K562 (cell line): ENCODE data around the gene FAAP100.

Source experiments
- ELF1 ChIP-seq: fragments of 200-800 bp; sonication (Bioruptor generic); IDR thresholded peaks from 2 replicates; pipeline ENCODE4 v1.6.1; 2016; ENCODE audit warnings: missing genetic modification characterization, missing compliant biosample characterization
- HLTF ChIP-seq: fragments of 450-650 bp; IDR thresholded peaks from 2 replicates; pipeline ENCODE4 v1.6.1; 2016
- MEF2A ChIP-seq: IDR thresholded peaks from 2 replicates; pipeline ENCODE4 v1.6.1; 2011; ENCODE audit warnings: low read depth, mild to moderate bottlenecking, low read length, moderate library complexity; ENCODE audit not compliant: control insufficient read depth
- MTA2 ChIP-seq: fragments of 450-650 bp; IDR thresholded peaks from 2 replicates; pipeline ENCODE4 v1.6.1; 2016; ENCODE audit warnings: low read depth
- MXD1 ChIP-seq: fragments of 250-450 bp; sonication (Bioruptor Pico); IDR thresholded peaks from 2 replicates; pipeline ENCODE4 v1.8.0; 2021; ENCODE audit warnings: borderline replicate concordance, mild to moderate bottlenecking, moderate library complexity; ENCODE audit not compliant: poor library complexity, severe bottlenecking
- POLR2A ChIP-seq: fragments of 450-650 bp; conservative IDR thresholded peaks from 2 replicates; pipeline ENCODE4 v1.6.1; 2016
- POU5F1 ChIP-seq: fragments of 150-350 bp; IDR thresholded peaks from 2 replicates; pipeline ENCODE4 v1.6.1; 2014; ENCODE audit warnings: borderline replicate concordance, low read length, low read depth, mild to moderate bottlenecking; ENCODE audit not compliant: partially characterized antibody
- RNF2 ChIP-seq: sonication (generic); IDR thresholded peaks from 2 replicates; pipeline ENCODE4 v1.6.1; 2016
- TCF7 ChIP-seq: sonication (generic); IDR thresholded peaks from 2 replicates; pipeline ENCODE4 v1.6.1; 2016; ENCODE audit warnings: antibody characterized with exemption, borderline replicate concordance
- TF ChIP-seq, protein P1 (sequence below), 3 experiments: IDR thresholded peaks in 2 of 3; conservative IDR thresholded peaks in 1 of 3; 2 replicates each; pipeline ENCODE4 v1.5.1; 2011 to 2012; ENCODE audit warnings: low read length in 3 of 3, mild to moderate bottlenecking in 3 of 3, control low read depth in 2 of 3, improper control_type of control experiment in 1 of 3, inconsistent platforms in 1 of 3, low read depth in 1 of 3, mixed read lengths in 1 of 3, moderate library complexity in 1 of 3; ENCODE audit not compliant: insufficient read depth in 2 of 3
- TF ChIP-seq, protein P2 (sequence below): fragments of 250-450 bp; sonication (Bioruptor Pico); IDR thresholded peaks from 2 replicates; pipeline ENCODE4 v1.4.0; 2020; ENCODE audit warnings: mild to moderate bottlenecking

DNA sequence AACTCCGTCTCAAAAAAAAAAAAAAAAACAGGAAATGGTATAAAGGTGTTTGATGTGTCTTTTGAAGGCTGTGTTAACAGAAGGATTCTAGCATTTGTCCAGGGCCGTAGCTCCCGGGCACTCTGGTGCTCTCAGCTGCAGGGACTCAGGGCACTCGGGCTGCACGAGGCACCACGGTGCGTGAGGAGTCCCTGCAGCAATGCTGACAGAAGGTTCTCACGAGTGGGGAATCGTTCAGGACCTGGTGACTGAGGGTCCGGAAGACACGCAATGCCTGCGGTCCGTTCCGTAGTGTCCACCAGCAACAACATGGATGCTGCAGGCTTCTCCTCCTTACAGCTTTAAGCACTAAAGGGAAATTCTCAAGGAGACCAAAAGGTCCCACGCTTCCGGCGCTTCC lies 12.6 kb upstream of the FAAP100 start:
- no peak for TF ChIP-seq POU5F1
- TF ChIP-seq, protein P1, sequence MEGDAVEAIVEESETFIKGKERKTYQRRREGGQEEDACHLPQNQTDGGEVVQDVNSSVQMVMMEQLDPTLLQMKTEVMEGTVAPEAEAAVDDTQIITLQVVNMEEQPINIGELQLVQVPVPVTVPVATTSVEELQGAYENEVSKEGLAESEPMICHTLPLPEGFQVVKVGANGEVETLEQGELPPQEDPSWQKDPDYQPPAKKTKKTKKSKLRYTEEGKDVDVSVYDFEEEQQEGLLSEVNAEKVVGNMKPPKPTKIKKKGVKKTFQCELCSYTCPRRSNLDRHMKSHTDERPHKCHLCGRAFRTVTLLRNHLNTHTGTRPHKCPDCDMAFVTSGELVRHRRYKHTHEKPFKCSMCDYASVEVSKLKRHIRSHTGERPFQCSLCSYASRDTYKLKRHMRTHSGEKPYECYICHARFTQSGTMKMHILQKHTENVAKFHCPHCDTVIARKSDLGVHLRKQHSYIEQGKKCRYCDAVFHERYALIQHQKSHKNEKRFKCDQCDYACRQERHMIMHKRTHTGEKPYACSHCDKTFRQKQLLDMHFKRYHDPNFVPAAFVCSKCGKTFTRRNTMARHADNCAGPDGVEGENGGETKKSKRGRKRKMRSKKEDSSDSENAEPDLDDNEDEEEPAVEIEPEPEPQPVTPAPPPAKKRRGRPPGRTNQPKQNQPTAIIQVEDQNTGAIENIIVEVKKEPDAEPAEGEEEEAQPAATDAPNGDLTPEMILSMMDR (IDR thresholded peaks at IDR 0.05 in 2 of 3, conservative IDR thresholded peaks at IDR 0.05 in 1 of 3; ENCODE audit: insufficient read depth in 2 of 3, low read depth in 1 of 3, low read length in 3 of 3): no peak
- no peak for TF ChIP-seq POLR2A
- no peak for TF ChIP-seq RNF2
- no peak for TF ChIP-seq HLTF
- TF ChIP-seq, protein P2, sequence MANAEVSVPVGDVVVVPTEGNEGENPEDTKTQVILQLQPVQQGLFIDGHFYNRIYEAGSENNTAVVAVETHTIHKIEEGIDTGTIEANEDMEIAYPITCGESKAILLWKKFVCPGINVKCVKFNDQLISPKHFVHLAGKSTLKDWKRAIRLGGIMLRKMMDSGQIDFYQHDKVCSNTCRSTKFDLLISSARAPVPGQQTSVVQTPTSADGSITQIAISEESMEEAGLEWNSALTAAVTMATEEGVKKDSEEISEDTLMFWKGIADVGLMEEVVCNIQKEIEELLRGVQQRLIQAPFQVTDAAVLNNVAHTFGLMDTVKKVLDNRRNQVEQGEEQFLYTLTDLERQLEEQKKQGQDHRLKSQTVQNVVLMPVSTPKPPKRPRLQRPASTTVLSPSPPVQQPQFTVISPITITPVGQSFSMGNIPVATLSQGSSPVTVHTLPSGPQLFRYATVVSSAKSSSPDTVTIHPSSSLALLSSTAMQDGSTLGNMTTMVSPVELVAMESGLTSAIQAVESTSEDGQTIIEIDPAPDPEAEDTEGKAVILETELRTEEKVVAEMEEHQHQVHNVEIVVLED (CRISPR knock-in tag): no peak
- no peak for TF ChIP-seq MEF2A
- no peak for TF ChIP-seq MXD1 (CRISPR knock-in tag)
- no peak for TF ChIP-seq ELF1 (tag)
- no peak for TF ChIP-seq MTA2
- no peak for TF ChIP-seq TCF7
